Loucy (cell line): Measurements from ENCODE around the gene PTPRH.

Experiments used
- H2AFZ ChIP-seq: fragments of 200-600 bp; sonication (generic); 2 replicates; pipeline ENCODE4 v1.6.0; 2016; ENCODE audit warnings: antibody characterized with exemption, mild to moderate bottlenecking, low read length, moderate library complexity
- H3F3A ChIP-seq: fragments of 200-600 bp; 2 replicates; pipeline ENCODE4 v1.6.0; 2016; ENCODE audit warnings: antibody characterized with exemption, low read depth, mild to moderate bottlenecking
- H3K27me3 ChIP-seq: fragments of 200-600 bp; sonication (generic); 2 replicates; pipeline ENCODE4 v1.6.1; 2014; ENCODE audit warnings: low read length, mild to moderate bottlenecking; ENCODE audit not compliant: insufficient read depth, poor library complexity, severe bottlenecking
- H3K36me3 ChIP-seq: fragments of 200-600 bp; sonication (generic); 2 replicates; pipeline ENCODE4 v1.6.1; 2016; ENCODE audit warnings: low read length; ENCODE audit not compliant: insufficient read depth
- H3K4me1 ChIP-seq: fragments of 200-600 bp; sonication (generic); 2 replicates; pipeline ENCODE4 v1.5.1; 2014; ENCODE audit warnings: low read length, mild to moderate bottlenecking; ENCODE audit not compliant: insufficient read depth, poor library complexity, severe bottlenecking
- H3K4me2 ChIP-seq: fragments of 200-600 bp; sonication (generic); 2 replicates; pipeline ENCODE4 v1.6.0; 2014; ENCODE audit warnings: antibody characterized with exemption, low read length, low read depth, mild to moderate bottlenecking; ENCODE audit not compliant: poor library complexity, severe bottlenecking
- H3K4me3 ChIP-seq: fragments of 200-600 bp; sonication (generic); 2 replicates; pipeline ENCODE4 v1.5.1; 2014; ENCODE audit warnings: low read length, mild to moderate bottlenecking, mixed read lengths; ENCODE audit not compliant: poor library complexity, severe bottlenecking
- H3K79me2 ChIP-seq: fragments of 200-600 bp; sonication (generic); 2 replicates; pipeline ENCODE4 v1.6.1; 2014; ENCODE audit warnings: low read length; ENCODE audit not compliant: insufficient read depth
- H3K9ac ChIP-seq: fragments of 200-600 bp; sonication (generic); 2 replicates; pipeline ENCODE4 v1.6.0; 2014; ENCODE audit warnings: mild to moderate bottlenecking, low read depth, low read length, moderate library complexity; ENCODE audit not compliant: poor library complexity, severe bottlenecking
- H3K9me2 ChIP-seq: fragments of 200-600 bp; sonication (generic); replicated peaks from 2 replicates; pipeline ENCODE4 v1.6.1; 2016; ENCODE audit warnings: low read depth, low read length, mixed read lengths
- H3K9me3 ChIP-seq: fragments of 200-600 bp; sonication (generic); 2 replicates; pipeline ENCODE4 v1.6.1; 2014; ENCODE audit warnings: mild to moderate bottlenecking, antibody characterized with exemption, low read length, low read depth; ENCODE audit not compliant: insufficient read depth
- H4K20me1 ChIP-seq: fragments of 200-600 bp; sonication (generic); 2 replicates; pipeline ENCODE4 v1.6.0; 2014; ENCODE audit warnings: antibody characterized with exemption, low read length, mild to moderate bottlenecking; ENCODE audit not compliant: insufficient read depth, poor library complexity, severe bottlenecking
- CTCF ChIP-seq: fragments of 200-600 bp; sonication (generic); conservative IDR thresholded peaks from 2 replicates; pipeline ENCODE4 v1.5.1; 2014; ENCODE audit warnings: mild to moderate bottlenecking, antibody characterized with exemption, low read length
- EZH2phosphoT487 ChIP-seq: fragments of 200-600 bp; IDR thresholded peaks from 2 replicates; pipeline ENCODE4 v1.6.1; 2018; ENCODE audit warnings: antibody characterized with exemption, mild to moderate bottlenecking, moderate library complexity, borderline replicate concordance

Gene PTPRH

GRCh38 chr19:55232286-55232602 lies 22.9 kb upstream of the PTPRH start:
- peaks cover 96% of the 10 kb centered on the region for H3K36me3 ChIP-seq

GRCh38 chr19:55231391-55232285 lies 22.3 kb upstream of the PTPRH start:
- H3K4me3 ChIP-seq: no peak overlapping the region
- H3K9me3 ChIP-seq: no peaks in the 10 kb centered on the region
- H4K20me1 ChIP-seq: peaks cover 88% of the 10 kb centered on the region
- H3K4me1 ChIP-seq: no peaks in the 10 kb centered on the region
- H3K27me3 ChIP-seq: no peaks in the 10 kb centered on the region
- H3K36me3 ChIP-seq: peaks cover 96% of the 10 kb centered on the region
- no peaks in the 10 kb centered on the region for H3F3A ChIP-seq
- peaks cover 29% of the 10 kb centered on the region for H3K79me2 ChIP-seq
- no peak overlapping the region for H3K9ac ChIP-seq
- H3K9me2 ChIP-seq: no peaks in the 10 kb centered on the region
- H2AFZ ChIP-seq: no peak overlapping the region
- H3K4me2 ChIP-seq: no peak overlapping the region
- TF ChIP-seq CTCF (no peak), EZH2phosphoT487 (no peak)

More at GRCh38 chr19:55232286-55232602, 22.9 kb upstream of the PTPRH start:
- Histone ChIP-seq H3K27me3 (no peaks in the 10 kb centered on the region), H3F3A (no peaks in the 10 kb centered on the region), H3K4me1 (no peaks in the 10 kb centered on the region), H3K9ac (no peak overlapping the region), H2AFZ (no peak overlapping the region), H3K79me2 (peaks cover 35% of the 10 kb centered on the region), H3K9me2 (no peaks in the 10 kb centered on the region), H3K4me2 (no peak overlapping the region), H3K9me3 (no peaks in the 10 kb centered on the region), H3K4me3 (no peak overlapping the region), H4K20me1 (peaks cover 89% of the 10 kb centered on the region)
- no peak for TF ChIP-seq EZH2phosphoT487
- no peak for TF ChIP-seq CTCF

GRCh38 chr19:55230780-55231179 lies 21.5 kb upstream of the PTPRH start:
- no peak overlapping the region for H3K9ac ChIP-seq
- H3K4me1 ChIP-seq: no peaks in the 10 kb centered on the region
- peaks cover 27% of the 10 kb centered on the region for H3K79me2 ChIP-seq
- no peaks in the 10 kb centered on the region for H3K9me3 ChIP-seq
- no peaks in the 10 kb centered on the region for H3K9me2 ChIP-seq
- no peaks in the 10 kb centered on the region for H3F3A ChIP-seq
- H3K36me3 ChIP-seq: peaks cover 96% of the 10 kb centered on the region
- no peak overlapping the region for H3K4me3 ChIP-seq
- no peak overlapping the region for H2AFZ ChIP-seq
- no peak for TF ChIP-seq CTCF
- no peak for TF ChIP-seq EZH2phosphoT487
- H3K4me2 ChIP-seq: no peak overlapping the region
- H3K27me3 ChIP-seq: no peaks in the 10 kb centered on the region
- H4K20me1 ChIP-seq: peaks cover 88% of the 10 kb centered on the region
